Skin epidermis (tissue), 12 donors: ENCODE data around the gene CCZ1.
"Not testable (repeated sequence)": the region's sequence is repeated elsewhere in the genome, so short reads cannot be mapped to it uniquely, and the experiment has no call there.

ENCODE experiments used
- H3K27ac ChIP-seq, 21 experiments: fragments of 200-600 bp; sonication (generic) in 11 of 21; one replicate each; pipeline ENCODE4 v1.5.0; 2020; ENCODE audit warnings: mild to moderate bottlenecking in 3 of 21, inconsistent platforms in 2 of 21, moderate library complexity in 2 of 21
- H3K4me3 ChIP-seq, 7 experiments: fragments of 200-600 bp; sonication (generic) in 2 of 7; one replicate each; pipeline ENCODE4 v1.5.0; 2020; ENCODE audit warnings: inconsistent platforms in 2 of 7, mild to moderate bottlenecking in 2 of 7, moderate library complexity in 1 of 7

CCZ1 gene

DNA sequence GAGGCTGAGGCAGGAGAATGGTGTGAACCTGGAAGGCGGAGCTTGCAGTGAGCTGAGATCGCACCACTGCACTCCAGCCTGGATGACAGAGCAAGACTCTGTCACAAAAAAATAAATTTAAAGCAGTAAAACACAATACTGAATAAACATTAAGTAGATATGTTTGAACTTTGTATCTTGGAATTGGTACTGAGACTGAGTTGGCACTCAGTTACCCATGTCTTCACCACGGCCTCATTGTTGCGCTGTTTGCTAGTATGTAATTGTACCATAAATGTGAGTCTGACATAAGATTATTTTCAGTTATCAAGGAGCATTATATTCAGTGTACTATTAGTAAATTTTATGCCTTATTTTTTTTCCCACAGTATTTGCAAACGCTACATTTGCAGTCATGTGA lies 6.2 kb downstream of the CCZ1 start:
- H3K27ac ChIP-seq, H3K4me3 ChIP-seq: not testable (repeated sequence)

DNA sequence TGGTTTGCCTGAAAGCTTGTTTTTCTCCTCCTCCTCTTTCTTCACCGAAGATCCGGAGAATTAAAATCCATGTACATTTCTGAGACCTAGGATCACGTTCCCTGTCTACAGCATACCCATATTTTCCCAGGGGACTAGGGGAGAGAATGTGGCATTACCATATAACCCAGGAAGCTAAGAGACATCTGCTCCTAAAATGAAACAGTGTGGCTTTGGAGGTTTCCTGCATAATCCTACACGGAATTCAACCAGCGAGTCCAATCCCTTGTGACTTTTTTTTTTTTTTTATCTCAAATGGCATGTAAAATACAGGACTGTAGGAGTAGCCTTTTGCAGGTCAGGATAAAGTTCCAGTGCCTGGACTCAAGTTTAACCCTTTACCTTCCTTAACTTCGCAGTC lies 10.3 kb downstream of the CCZ1 start:
- not testable (repeated sequence) for H3K27ac ChIP-seq, H3K4me3 ChIP-seq

DNA sequence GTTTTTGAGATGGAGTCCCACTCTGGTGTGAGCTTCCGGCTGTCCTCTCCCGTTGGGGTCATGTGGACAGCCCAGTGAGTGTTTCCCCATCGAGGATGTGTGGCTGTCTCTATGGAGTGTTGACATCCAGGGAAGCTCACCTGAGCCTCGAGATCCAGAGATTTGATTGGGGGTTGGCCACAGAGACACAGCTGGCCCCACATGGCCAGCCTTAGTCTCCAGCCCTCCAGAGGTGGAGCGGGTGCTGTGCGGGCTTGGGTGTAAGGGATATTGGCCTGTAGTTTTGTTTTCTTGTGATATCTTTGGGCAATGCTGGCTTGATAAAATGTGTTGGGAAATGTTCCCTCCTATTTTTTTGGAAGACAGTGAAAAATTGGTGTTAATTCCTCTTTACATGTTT lies 18.0 kb downstream of the CCZ1 start:
- H3K27ac ChIP-seq, H3K4me3 ChIP-seq: not testable (repeated sequence)

DNA sequence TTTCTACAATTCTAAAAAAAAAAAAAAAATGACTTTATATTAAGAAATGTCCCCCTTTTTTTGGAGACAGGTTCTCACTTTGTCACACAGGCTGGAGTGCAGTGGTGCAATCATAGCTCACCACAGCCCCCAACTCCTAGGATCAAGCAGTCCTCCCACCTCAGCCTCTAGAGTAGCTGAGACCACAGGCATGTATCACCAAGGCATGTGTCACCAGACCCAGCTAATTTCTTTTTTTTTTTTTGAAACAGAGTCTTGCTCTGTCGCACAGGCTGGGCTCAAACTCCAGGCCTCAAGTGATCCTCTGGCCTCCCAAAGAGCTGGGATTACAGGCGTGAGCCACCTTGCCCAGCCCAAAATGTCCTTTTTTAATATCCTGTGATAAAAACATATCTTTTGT lies 25.6 kb downstream of the CCZ1 start:
- not testable (repeated sequence) for H3K4me3 ChIP-seq, H3K27ac ChIP-seq

DNA sequence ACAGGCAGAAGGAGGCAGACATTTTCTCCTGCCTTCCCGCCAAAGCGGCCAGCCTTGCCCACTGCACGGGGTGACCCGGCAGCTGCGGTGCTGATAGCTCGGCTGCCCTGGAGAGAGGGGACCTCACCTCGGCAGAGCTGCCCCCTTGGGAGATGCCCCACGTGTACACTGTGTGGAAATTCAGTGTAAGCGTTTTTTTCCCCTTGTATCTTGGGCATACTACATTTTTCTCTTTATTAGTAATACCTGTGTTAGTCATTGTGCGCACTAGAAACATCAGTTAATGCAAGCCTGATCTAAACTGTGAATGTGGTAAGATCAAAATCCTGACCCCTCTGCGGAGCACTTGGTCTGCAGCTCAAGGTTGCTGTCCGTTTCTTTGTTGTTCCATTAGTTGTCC lies 26.1 kb downstream of the CCZ1 start:
- not testable (repeated sequence) for H3K27ac ChIP-seq

DNA sequence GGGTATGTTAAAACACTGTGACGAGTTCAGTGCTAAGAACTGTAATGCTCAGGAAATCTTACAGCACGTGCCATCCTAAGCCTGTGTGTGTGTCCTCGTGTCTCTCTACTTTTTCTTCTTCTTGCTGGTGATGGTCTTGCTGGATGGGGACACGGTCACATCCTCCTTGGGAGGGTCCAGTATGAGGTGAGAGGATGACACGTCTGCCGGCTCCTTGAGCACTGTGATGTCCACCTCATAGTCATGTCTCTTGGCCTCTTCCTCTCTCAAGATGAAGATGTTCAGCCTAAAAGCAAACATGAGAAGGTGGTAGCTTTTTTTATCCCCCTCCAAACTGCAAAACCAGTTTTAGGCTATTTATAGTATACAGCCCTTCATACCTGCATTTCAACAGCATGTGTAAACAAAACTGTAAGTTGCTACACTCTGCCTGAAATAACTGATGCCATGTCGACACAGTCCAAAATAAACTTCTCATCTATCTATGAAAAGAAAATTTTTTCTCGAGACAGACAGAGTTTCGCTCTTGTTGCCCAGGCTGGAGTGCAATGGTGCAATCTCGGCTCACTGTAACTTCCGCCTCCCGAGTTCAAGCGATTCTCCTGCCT lies 27.8 kb downstream of the CCZ1 start:
- H3K27ac ChIP-seq, H3K4me3 ChIP-seq: not testable (repeated sequence)

More for the DNA sequence above, 26.1 kb downstream of the CCZ1 start:
- not testable (repeated sequence) for H3K4me3 ChIP-seq

DNA sequence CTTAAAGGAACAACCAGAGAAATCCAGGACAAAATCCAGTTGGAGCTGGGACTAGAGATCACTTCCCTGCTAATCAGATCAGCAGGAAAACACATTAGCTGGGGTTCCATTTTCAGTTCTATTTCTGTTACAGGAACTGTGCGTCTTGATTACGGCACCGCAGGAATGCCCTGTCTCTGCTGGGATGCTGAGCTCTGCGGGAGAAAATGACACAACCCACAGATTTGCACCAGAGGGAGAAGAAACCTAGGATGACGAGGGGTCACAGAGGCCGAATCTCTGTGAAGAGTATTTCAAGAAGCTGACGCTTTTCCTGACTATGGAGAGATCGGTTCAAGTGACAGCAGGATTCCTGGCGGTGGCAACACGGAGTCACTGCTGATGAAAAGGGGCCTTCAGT lies 31.8 kb downstream of the CCZ1 start:
- not testable (repeated sequence) for H3K27ac ChIP-seq, H3K4me3 ChIP-seq

DNA sequence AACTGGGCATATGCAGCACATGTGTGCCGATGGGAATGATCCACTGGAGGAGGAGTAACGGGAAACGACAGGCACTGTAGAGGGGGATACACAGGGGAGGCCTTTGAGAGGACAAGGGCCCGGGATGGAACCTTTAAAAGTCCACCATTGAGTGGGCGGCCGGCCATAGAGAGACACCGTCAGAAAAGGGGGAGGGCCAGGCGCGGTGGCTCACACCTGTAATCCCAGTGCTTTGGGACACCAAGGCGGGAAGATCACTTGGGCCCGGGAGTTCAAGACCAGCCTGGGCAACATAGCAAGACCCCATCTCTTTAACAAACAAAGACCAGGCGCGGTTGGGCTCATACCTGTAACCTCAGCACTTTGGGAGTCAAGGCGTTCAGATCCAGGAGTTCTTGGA lies 32.7 kb downstream of the CCZ1 start:
- H3K27ac ChIP-seq, H3K4me3 ChIP-seq: not testable (repeated sequence)

DNA sequence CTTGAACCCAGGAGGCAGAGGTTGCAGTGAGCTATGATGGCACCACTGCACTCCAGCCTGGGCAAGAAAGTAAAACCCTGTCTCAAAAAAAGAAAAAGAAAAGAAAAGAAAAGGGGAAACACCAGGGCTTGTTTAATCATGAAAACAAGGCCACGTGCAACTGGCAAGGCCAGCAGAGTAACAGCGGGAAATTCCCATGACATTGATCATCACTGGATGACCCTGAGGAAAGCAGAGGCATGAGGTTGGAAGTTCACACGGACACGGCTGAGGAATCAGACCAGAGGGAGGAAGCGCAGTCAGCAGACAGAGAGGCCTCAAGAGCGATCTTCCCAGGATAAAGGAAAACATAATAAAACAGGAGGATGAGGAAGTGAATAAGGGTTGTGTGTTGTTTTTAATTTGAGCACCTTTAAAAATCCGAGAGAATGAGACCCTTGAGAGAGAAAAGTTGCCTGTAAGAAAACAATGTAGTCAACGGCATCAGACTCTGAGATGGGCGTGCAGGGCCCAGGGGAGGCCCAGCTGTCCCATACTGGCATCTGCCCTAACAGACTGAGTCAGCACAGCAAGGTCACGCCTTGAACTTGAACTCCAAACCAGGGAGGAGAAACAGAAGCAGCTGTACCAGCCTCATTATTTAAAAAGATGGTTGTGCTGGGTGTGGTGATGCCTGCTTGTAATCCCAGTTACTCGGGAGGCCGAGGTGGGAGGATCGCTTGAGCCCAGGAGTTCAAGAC lies 33.5 kb downstream of the CCZ1 start:
- not testable (repeated sequence) for H3K4me3 ChIP-seq, H3K27ac ChIP-seq

DNA sequence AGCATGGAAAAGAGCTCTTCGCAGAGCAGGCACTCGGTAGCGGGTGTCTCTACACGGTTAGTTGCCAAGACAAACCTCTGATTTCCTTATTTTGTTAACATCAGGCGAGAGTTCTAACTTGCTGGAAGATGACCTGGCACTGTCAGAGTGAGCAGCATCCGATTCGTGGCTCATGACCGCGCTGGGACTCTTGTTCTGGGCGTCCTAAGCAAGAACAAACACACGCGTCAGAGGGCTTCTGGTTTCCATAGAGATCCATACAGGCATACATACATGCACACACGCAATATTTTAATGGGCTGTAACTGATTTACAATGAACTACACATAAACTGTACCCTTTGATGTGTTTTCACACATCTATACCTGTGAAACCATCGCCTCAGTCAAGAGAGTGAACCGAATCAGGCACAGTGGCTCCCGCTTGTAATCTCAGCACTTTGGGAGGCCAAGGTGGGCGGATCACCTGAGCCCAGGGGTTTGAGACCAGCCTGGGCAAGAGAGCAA lies 36.5 kb downstream of the CCZ1 start:
- H3K27ac ChIP-seq, H3K4me3 ChIP-seq: not testable (repeated sequence)

DNA sequence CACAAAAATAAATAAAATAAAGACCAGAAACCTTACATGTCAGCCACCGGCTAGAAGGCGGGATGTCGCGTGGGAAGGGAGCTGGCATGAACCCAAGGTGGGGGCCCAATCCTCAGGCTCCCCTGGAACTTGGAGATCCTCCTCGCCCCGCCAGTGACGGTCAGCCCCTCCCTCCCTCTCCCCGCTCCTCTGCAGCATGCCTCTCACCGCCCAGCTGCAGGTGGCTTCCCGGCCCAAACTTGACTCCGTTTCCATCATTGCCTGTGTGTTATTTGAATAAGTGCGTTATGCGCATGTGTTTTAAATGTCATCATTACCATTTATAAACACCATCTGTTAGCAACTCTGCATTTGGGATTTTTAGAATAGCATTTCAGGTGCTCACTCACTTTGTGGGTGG lies 64.7 kb downstream of the CCZ1 start:
- not testable (repeated sequence) for H3K27ac ChIP-seq, H3K4me3 ChIP-seq

DNA sequence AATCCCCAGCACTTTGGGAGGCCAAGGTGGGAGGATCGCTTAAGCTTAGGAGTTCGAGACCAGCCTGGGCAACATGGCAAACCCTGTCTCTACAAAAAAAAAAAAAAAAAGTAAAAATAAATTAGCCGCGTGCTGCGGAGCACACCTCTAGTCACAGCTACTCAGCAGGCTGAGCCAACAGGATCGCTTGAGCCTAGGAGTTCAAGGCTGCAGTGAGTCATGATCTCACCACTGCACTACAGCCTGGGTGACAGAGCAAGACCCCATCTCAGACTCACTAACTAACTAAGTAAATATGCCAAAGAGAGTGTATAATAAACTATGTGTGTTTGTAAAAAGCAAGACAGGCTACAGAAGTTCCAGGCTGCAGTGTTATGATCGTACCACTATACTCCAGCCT lies 65.3 kb downstream of the CCZ1 start:
- not testable (repeated sequence) for H3K27ac ChIP-seq, H3K4me3 ChIP-seq

DNA sequence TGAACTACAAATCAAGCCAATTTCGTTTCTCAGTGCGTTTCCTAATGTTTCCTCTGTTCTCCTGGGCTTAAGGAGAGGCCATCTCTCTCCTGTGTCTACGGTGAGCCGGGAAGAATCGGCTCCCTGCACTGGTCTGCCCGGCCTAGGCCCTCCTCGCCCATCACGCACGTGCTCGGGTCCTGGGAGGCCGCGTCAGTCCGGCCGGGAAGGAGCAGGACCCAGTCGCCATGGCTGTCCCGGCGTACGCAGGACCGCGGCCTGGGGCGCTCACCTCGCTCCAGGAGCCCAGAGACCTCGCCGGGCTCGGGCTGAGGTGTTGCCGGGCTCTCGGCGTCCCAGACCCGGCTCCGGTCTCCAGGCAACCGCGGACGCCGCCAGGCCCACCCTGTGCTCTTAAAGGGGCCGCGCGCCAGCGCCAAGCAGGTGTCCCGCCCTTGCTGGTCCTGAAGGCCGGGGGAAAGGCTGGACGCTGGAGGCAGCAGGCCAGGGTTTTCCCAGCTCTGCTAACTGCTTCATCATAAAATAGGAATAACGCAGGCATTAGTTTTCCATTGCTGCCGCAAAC lies 71.9 kb downstream of the CCZ1 start, which contains the start of gene RSPH10B:
Gene RSPH10B (minus strand): TSS at position 343 of the 565 bp plus-strand sequence. CDS start 3,573 bp downstream, outside the sequence.
- not testable (repeated sequence) for H3K4me3 ChIP-seq, H3K27ac ChIP-seq

DNA sequence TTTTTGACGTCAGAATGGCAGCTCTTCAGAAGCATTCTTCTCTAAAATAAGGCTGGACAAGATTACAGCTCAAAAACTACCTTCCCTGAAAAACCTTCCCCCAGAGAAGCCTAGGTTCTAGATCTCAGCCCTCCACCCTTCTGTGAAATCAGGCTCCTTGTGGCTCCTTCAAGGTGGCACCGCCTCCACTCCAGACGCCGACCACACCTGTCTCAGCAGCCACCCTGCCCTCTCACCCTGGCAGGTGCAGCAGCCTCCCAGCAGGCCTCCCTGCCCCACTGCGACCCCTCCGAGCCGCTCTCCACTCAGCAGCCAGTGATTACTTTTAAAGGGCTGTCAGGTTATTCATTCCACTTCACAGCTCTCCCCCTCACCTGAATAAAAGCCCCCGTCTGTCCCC lies 75.0 kb downstream of the CCZ1 start:
- H3K4me3 ChIP-seq, H3K27ac ChIP-seq: not testable (repeated sequence)
